ENCODE measurements around the gene CSAD.
"Not testable (repeated sequence)": the region's sequence is repeated elsewhere in the genome, so short reads cannot be mapped to it uniquely, and the experiment has no call there.

Gene CSAD

GRCh38 chr12:53115112-53115890, 65.4 kb downstream of the CSAD start:
- TF ChIP-seq CTCF (IDR thresholded peaks at IDR 0.05; ENCODE audit: low read depth, low read length) (no peak), EZH2phosphoT487 (IDR thresholded peaks at IDR 0.05; ENCODE audit: low read depth) (no peak)
- Histone ChIP-seq H3K9ac (ENCODE audit: low read length) (no peak overlapping the region), H3K27ac (ENCODE audit: low read length) (no peak overlapping the region), H3K9me3 (ENCODE audit: insufficient read depth, low read length) (no peaks in the 10 kb centered on the region), H3K36me3 (replicated peaks; ENCODE audit: low read depth, low read length) (no peaks in the 10 kb centered on the region), H2AFZ (ENCODE audit: low read depth, low read length) (no peak overlapping the region), H3K27me3 (ENCODE audit: low read depth, low read length) (no peaks in the 10 kb centered on the region), H3K4me3 (ENCODE audit: low read length) (no peak overlapping the region), H3K79me2 (ENCODE audit: low read length) (no peaks in the 10 kb centered on the region), H3K4me1 (ENCODE audit: low read length) (peaks cover 8% of the 10 kb centered on the region; the same call in 1 of the 2 replicates), H3K4me2 (ENCODE audit: low read length) (no peak overlapping the region), H4K20me1 (ENCODE audit: insufficient read depth, low read length) (no peaks in the 10 kb centered on the region)

GRCh38 chr12:53113951-53114350, 66.8 kb downstream of the CSAD start:
- H3K36me3 ChIP-seq (replicated peaks; ENCODE audit: low read depth, low read length): no peaks in the 10 kb centered on the region
- H3K27me3 ChIP-seq (ENCODE audit: low read depth, low read length): no peaks in the 10 kb centered on the region
- H3K4me3 ChIP-seq (ENCODE audit: low read length): no peak overlapping the region
- H3K9ac ChIP-seq (ENCODE audit: low read length): no peak overlapping the region
- no peak for TF ChIP-seq CTCF (IDR thresholded peaks at IDR 0.05; ENCODE audit: low read depth, low read length)
- no peak for TF ChIP-seq EZH2phosphoT487 (IDR thresholded peaks at IDR 0.05; ENCODE audit: low read depth)
- H3K9me3 ChIP-seq (ENCODE audit: insufficient read depth, low read length): no peaks in the 10 kb centered on the region
- H2AFZ ChIP-seq (ENCODE audit: low read depth, low read length): no peak overlapping the region
- no peak overlapping the region for H3K4me2 ChIP-seq (ENCODE audit: low read length)
- H4K20me1 ChIP-seq (ENCODE audit: insufficient read depth, low read length): no peaks in the 10 kb centered on the region
- H3K4me1 ChIP-seq (ENCODE audit: low read length): peaks cover 8% of the 10 kb centered on the region; the same call in 1 of the 2 replicates
- H3K27ac ChIP-seq (ENCODE audit: low read length): no peak overlapping the region
- H3K79me2 ChIP-seq (ENCODE audit: low read length): no peaks in the 10 kb centered on the region

- Histone ChIP-seq H2AFZ (ENCODE audit: low read depth, low read length) (peak overlapping the region; percentile 42; the same call in 1 of the 2 replicates), H3K79me2 (ENCODE audit: low read length) (no peaks in the 10 kb centered on the region), H3K4me2 (ENCODE audit: low read length) (no peak overlapping the region), H3K27me3 (ENCODE audit: low read depth, low read length) (0 out of 2 replicates have a peak, but pooled peaks cover 3% of the 10 kb centered on the region), H4K20me1 (ENCODE audit: insufficient read depth, low read length) (no peaks in the 10 kb centered on the region), H3K4me3 (ENCODE audit: low read length) (no peak overlapping the region), H3K36me3 (replicated peaks; ENCODE audit: low read depth, low read length) (no peaks in the 10 kb centered on the region), H3K27ac (ENCODE audit: low read length) (no peak overlapping the region), H3K9ac (ENCODE audit: low read length) (no peak overlapping the region), H3K9me3 (ENCODE audit: insufficient read depth, low read length) (no peaks in the 10 kb centered on the region), H3K4me1 (ENCODE audit: low read length) (peaks cover 8% of the 10 kb centered on the region; the same call in 1 of the 2 replicates)
- TF ChIP-seq EZH2phosphoT487 (IDR thresholded peaks at IDR 0.05; ENCODE audit: low read depth) (no peak), CTCF (IDR thresholded peaks at IDR 0.05; ENCODE audit: low read depth, low read length) (no peak)
These were observed 67.5 kb downstream of the CSAD start for GRCh38 chr12:53113136-53113705.

- not testable (repeated sequence) for H2AFZ ChIP-seq (ENCODE audit: low read depth, low read length); H3K4me2 ChIP-seq (ENCODE audit: low read length); H3K27me3 ChIP-seq (ENCODE audit: low read depth, low read length); H4K20me1 ChIP-seq (ENCODE audit: insufficient read depth, low read length); H3K4me3 ChIP-seq (ENCODE audit: low read length); H3K9me3 ChIP-seq (ENCODE audit: insufficient read depth, low read length); H3K27ac ChIP-seq (ENCODE audit: low read length); H3K9ac ChIP-seq (ENCODE audit: low read length); H3K79me2 ChIP-seq (ENCODE audit: low read length); H3K4me1 ChIP-seq (ENCODE audit: low read length); H3K36me3 ChIP-seq (replicated peaks; ENCODE audit: low read depth, low read length)
These were observed 68.3 kb downstream of the CSAD start for GRCh38 chr12:53112431-53112830.

Data from OCI-LY3 (cell line).